Activated CD8-positive, alpha-beta T cell treated with anti-CD3 and anti-CD28 coated beads, Interleukin-2, amount 10 ng/mL, durations not matched to agents 7 days and 5 days (primary cell): ENCODE data around the gene URI1. TPM values are rescaled to one million over a fixed set of nuclear protein-coding genes. Genes with fewer than 3 reads are reported as not detected.
A peak's percentile ranks its signal among the peaks of the same experiment; 100 is the strongest.

Source experiments
- ATAC-seq: fragments of 150-1000 bp; cut with Tn5 transposase; one replicate; pipeline ENCODE4 v1.10.0; 2021; ENCODE audit warnings: moderate library complexity
- CTCF ChIA-PET: fragments of 350-600 bp; sonication (Branson Sonifier 250); formaldehyde crosslinking; loops from one replicate; lab custom pipeline; 2021; ENCODE audit warnings: antibody characterized with exemption; lab: Charles Lee
- POLR2A ChIA-PET: fragments of 350-600 bp; sonication (Branson Sonifier 250); formaldehyde crosslinking; loops from one replicate; lab custom pipeline; 2021; ENCODE audit warnings: antibody characterized with exemption; lab: Charles Lee
- DNase-seq: peaks from one replicate; pipeline ENCODE4 v3.0.0-alpha.2; 2020
- H3K27ac Mint-ChIP-seq: one replicate; pipeline ENCODE4 v1.8.0; 2021; ENCODE audit warnings: mild to moderate bottlenecking, mixed read lengths
- H3K27me3 Mint-ChIP-seq: one replicate; pipeline ENCODE4 v1.8.0; 2021; ENCODE audit warnings: low read depth, mixed read lengths
- H3K36me3 Mint-ChIP-seq: one replicate; pipeline ENCODE4 v1.8.0; 2021; ENCODE audit warnings: low read depth, mixed read lengths
- H3K4me1 Mint-ChIP-seq: one replicate; pipeline ENCODE4 v1.8.0; 2021; ENCODE audit warnings: low read depth, mixed read lengths
- H3K4me3 Mint-ChIP-seq: one replicate; pipeline ENCODE4 v1.8.0; 2021; ENCODE audit warnings: mild to moderate bottlenecking, mixed read lengths
- H3K9me3 Mint-ChIP-seq: one replicate; pipeline ENCODE4 v1.8.0; 2022; ENCODE audit warnings: mixed read lengths; ENCODE audit not compliant: insufficient read depth
- total RNA-seq, 2 experiments: library from RNA; stranded (reverse); gene quantifications; one replicate each; pipeline ENCODE4 v1.2.3, GENCODE V29; 2021

URI1 gene
- total RNA-seq, 2 experiments from 2014 or later = 48.1 to 54.3 TPM

GRCh38 chr19:29923653-29924052 is 18.4 kb upstream of the URI1 start:
- Mint-ChIP-seq H3K4me3 (no peak overlapping the region), H3K27ac (no peak overlapping the region), H3K36me3 (no peaks in the 10 kb centered on the region), H3K4me1 (no peaks in the 10 kb centered on the region), H3K27me3 (no peaks in the 10 kb centered on the region), H3K9me3 (no peaks in the 10 kb centered on the region)
- ChIA-PET POLR2A (no interaction called here), CTCF (interaction anchor here (1.0 kb wide), 1 partner anchor 21 kb away, joined by 3 read pairs; no protein-coding TSS in a partner anchor)
- ATAC-seq (no peak), DNase-seq (no peak)

DNA sequence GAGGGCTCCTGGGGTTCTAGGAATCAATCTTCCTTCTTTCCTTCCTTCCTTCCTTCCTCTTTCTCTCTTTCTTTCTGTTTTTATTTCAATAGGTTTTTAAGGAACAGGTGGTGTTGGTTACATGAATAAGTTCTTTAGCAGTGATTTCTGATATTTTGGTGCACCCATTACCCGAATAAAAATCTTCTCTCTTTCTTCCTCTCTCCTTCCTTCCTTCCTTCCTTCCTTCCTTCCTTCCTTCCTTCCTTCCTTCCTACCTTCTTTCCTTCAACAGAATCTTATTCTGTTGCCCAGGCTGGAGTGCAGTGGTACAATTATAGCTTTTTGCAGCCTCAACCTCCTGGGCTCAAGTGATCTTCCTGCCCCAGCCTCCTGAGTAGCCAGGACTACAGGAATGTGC is 16.0 kb upstream of the URI1 start:
- Mint-ChIP-seq H3K9me3 (no peaks in the 10 kb centered on the region), H3K36me3 (no peaks in the 10 kb centered on the region), H3K4me1 (no peaks in the 10 kb centered on the region), H3K27me3 (peaks cover 3% of the 10 kb centered on the region), H3K27ac (no peak overlapping the region), H3K4me3 (no peak overlapping the region)
- ATAC-seq (no peak), DNase-seq (no peak)
- ChIA-PET CTCF (no interaction called here), POLR2A (no interaction called here)

GRCh38 chr19:29926801-29927200 is 15.2 kb upstream of the URI1 start:
- CTCF ChIA-PET = no interaction called here
- H3K4me3 Mint-ChIP-seq = no peak overlapping the region
- POLR2A ChIA-PET = no interaction called here
- peaks cover 3% of the 10 kb centered on the region for H3K27me3 Mint-ChIP-seq
- no peaks in the 10 kb centered on the region for H3K9me3 Mint-ChIP-seq
- no peak overlapping the region for H3K27ac Mint-ChIP-seq
- no peak for DNase-seq
- ATAC-seq = no peak
- H3K36me3 Mint-ChIP-seq = no peaks in the 10 kb centered on the region
- H3K4me1 Mint-ChIP-seq = no peaks in the 10 kb centered on the region

DNA sequence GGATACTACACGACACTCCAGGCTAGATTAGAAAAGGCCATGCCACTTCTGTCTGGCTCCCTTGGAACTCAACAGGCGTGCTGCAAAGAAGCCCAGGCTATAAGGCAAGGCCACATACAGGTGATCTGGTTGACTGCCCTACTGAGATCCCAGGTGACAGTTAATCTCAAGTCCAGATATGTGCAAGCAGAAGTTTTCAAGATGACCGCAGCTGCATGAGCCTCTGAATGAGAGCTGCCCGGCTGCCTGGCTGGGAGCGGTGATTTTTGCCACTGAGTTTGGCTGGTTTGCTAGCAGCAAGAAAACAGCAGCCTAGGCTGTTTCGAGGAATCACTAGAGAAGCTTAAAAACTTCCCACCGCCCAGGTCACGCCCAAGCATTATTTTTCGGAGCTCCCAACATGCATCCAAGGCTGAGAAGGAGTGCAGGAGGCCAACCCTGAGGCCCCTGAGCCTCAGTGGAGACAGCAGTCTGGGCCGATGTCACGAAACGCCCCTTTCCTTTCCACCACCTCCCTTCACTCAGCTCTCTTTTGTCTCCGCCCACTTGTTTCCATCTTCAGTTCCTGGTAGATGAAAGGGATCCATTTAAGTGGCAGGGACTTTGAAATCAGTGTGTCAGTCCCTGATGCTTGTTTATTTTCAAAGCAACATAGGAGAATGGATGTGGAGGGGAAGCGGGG is 14.0 kb upstream of the URI1 start:
- H3K4me1 Mint-ChIP-seq = no peaks in the 10 kb centered on the region
- ChIA-PET CTCF (no interaction called here), POLR2A (no interaction called here)
- DNase-seq = no peak
- ATAC-seq = no peak
- peaks cover 3% of the 10 kb centered on the region for H3K27me3 Mint-ChIP-seq
- H3K36me3 Mint-ChIP-seq = no peaks in the 10 kb centered on the region
- H3K9me3 Mint-ChIP-seq = no peaks in the 10 kb centered on the region
- H3K4me3 Mint-ChIP-seq = no peak overlapping the region
- no peak overlapping the region for H3K27ac Mint-ChIP-seq

DNA sequence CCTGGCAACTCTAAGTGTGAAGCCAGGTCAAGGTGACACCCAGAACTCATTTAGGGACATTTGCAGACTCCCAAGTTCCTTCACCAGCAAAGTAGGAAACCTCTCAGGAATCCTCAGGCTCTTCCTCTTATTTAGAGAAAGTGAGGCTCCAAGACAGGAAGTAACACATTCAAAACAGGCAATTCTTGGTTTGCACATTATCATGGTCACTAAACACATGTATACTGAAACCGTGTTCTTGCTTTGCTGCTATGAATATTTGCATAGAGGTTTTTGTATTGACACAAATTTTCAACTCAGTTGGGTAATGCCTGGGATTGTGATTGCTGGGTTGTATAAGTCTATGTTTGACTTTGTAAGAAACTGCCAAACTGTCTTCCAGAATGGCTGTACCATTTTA is 13.2 kb upstream of the URI1 start:
- no peak overlapping the region for H3K4me3 Mint-ChIP-seq
- CTCF ChIA-PET = no interaction called here
- no peaks in the 10 kb centered on the region for H3K4me1 Mint-ChIP-seq
- H3K27me3 Mint-ChIP-seq = peaks cover 3% of the 10 kb centered on the region
- no peaks in the 10 kb centered on the region for H3K36me3 Mint-ChIP-seq
- H3K27ac Mint-ChIP-seq = no peak overlapping the region
- no peak for ATAC-seq
- POLR2A ChIA-PET = no interaction called here
- no peaks in the 10 kb centered on the region for H3K9me3 Mint-ChIP-seq
- DNase-seq = no peak

GRCh38 chr19:29934257-29934656 is 7.8 kb upstream of the URI1 start:
- Mint-ChIP-seq H3K9me3 (peaks cover 16% of the 10 kb centered on the region), H3K4me1 (no peaks in the 10 kb centered on the region), H3K4me3 (no peak overlapping the region), H3K27ac (no peak overlapping the region), H3K27me3 (peaks cover 3% of the 10 kb centered on the region), H3K36me3 (no peaks in the 10 kb centered on the region)
- POLR2A ChIA-PET = no interaction called here
- ATAC-seq = no peak
- no peak for DNase-seq
- CTCF ChIA-PET = no interaction called here

- H3K4me1 Mint-ChIP-seq = no peaks in the 10 kb centered on the region
- CTCF ChIA-PET = no interaction called here
Measured at GRCh38 chr19:29934781-29935180, 7.3 kb upstream of the URI1 start.

DNA sequence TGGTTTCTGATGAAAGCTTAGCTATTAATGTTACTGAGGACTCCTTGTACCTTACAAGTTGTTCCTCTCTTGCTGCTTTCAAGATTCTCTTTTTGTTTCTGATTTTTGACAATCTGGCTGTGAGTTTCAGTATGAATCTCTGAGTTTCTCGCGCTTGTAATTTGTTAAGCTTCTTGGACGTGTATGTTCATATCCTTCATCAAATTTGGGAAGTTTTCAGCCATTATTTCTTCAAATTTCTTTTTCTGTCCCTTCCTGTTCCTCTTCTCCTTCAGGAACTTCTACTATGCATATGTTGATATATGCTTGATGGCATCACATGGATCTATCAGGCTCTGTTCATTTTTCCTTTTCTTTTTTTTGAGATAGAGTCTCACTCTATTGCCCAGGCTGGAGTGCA is 5.6 kb upstream of the URI1 start:
- no peaks in the 10 kb centered on the region for H3K36me3 Mint-ChIP-seq
- no peak overlapping the region for H3K4me3 Mint-ChIP-seq
- CTCF ChIA-PET = no interaction called here

More at GRCh38 chr19:29934781-29935180, 7.3 kb upstream of the URI1 start:
- H3K4me3 Mint-ChIP-seq = no peak overlapping the region
- no peak for ATAC-seq
- no peaks in the 10 kb centered on the region for H3K36me3 Mint-ChIP-seq
- peaks cover 16% of the 10 kb centered on the region for H3K9me3 Mint-ChIP-seq
- H3K27me3 Mint-ChIP-seq = peaks cover 3% of the 10 kb centered on the region
- POLR2A ChIA-PET = no interaction called here
- DNase-seq = no peak
- H3K27ac Mint-ChIP-seq = no peak overlapping the region

DNA sequence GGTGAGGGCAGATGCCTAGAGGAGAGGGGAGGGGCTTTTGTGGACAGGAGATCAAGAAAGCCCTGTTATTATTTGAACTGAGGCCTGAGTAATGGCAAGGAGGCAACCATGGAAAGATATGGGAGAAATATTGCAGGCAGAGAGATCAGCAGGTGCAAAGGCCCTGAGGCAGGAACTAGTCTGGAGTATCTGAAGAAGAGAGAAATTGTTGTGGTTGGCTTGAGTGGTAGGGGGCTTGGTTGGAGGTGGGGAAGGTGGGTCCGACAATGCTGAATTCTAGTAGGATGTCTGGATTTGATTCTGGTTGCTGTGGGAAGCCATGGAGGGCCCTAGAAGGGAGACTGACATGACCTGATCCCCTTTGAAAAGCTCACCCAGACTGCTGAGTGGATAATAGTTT is 2.4 kb upstream of the URI1 start:
- peaks cover 16% of the 10 kb centered on the region for H3K9me3 Mint-ChIP-seq
- peaks cover 12% of the 10 kb centered on the region for H3K36me3 Mint-ChIP-seq
- no peak for DNase-seq
- ChIA-PET CTCF (no interaction called here), POLR2A (no interaction called here)
- no peak overlapping the region for H3K27ac Mint-ChIP-seq
- H3K27me3 Mint-ChIP-seq = no peaks in the 10 kb centered on the region
- peaks cover 18% of the 10 kb centered on the region for H3K4me1 Mint-ChIP-seq
- H3K4me3 Mint-ChIP-seq = no peak overlapping the region
- no peak for ATAC-seq

More for the DNA sequence above, 5.6 kb upstream of the URI1 start:
- ATAC-seq (no peak), DNase-seq (no peak)
- H3K27ac Mint-ChIP-seq = no peak overlapping the region
- H3K9me3 Mint-ChIP-seq = peaks cover 16% of the 10 kb centered on the region
- POLR2A ChIA-PET = no interaction called here
- peaks cover 3% of the 10 kb centered on the region for H3K4me1 Mint-ChIP-seq
- no peaks in the 10 kb centered on the region for H3K27me3 Mint-ChIP-seq

DNA sequence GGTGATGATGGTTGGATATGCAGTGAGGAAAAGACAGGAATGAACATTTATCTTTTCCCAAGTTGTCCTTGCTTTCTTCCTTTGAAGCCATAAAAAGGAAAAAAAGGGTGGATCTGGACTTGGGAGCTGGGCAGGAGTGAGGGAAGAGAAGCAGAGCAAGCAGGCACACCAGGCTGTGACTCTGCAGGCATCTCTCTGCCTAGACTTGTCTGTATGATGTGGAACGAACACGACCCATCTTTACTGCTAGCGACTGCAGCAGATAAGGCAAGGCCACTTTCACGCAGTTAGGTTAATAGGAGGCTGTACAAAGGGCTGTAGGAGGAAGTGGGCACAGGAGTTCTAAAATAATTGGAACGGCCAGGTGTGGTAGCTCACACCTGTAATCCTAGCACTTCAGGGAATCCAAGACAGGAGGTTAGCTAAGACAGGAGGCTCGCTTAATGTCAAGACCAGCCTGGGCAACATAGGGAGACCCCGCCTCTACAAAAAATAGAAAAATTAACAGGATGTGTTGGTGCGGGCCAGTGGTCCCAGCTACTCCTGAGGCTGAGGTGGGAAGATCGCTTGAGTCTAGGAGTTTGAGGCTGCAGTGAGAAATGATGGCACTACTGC is 961 bp upstream of the URI1 start:
- Mint-ChIP-seq H3K36me3 (peaks cover 18% of the 10 kb centered on the region), H3K4me3 (peak overlapping the region; percentile 26), H3K27ac (no peak overlapping the region), H3K9me3 (peaks cover 9% of the 10 kb centered on the region), H3K27me3 (no peaks in the 10 kb centered on the region), H3K4me1 (peaks cover 30% of the 10 kb centered on the region)
- ChIA-PET CTCF (interaction anchor here (0.6 to 1.8 kb wide), 5 partner anchors 26 to 260 kb away, joined by 3 to 9 read pairs (median 3); no protein-coding TSS in a partner anchor), POLR2A (interaction anchor here (0.6 to 0.8 kb wide), 3 partner anchors 26 to 336 kb away, joined by 3 read pairs; no protein-coding TSS in a partner anchor)
- no peak for ATAC-seq
- DNase-seq = no peak

GRCh38 chr19:29942404-29943261 is 594 bp downstream of the URI1 start:
- peak overlapping the region; percentile 94 for H3K27ac Mint-ChIP-seq
- no peaks in the 10 kb centered on the region for H3K9me3 Mint-ChIP-seq
- ATAC-seq = peak; percentile 87
- ChIA-PET POLR2A (interaction anchor here (0.6 to 1.3 kb wide), 6 partner anchors 22 to 336 kb away, joined by 3 to 5 read pairs (median 3); partner anchors contain the start of gene POP4), CTCF (interaction anchor here (1.0 to 1.8 kb wide), 3 partner anchors 25 to 183 kb away, joined by 3 to 9 read pairs (median 4); no protein-coding TSS in a partner anchor)
- H3K36me3 Mint-ChIP-seq = peaks cover 24% of the 10 kb centered on the region
- peak overlapping the region; percentile 98 for H3K4me3 Mint-ChIP-seq
- H3K4me1 Mint-ChIP-seq = peaks cover 40% of the 10 kb centered on the region
- peak; percentile 84 for DNase-seq
- no peaks in the 10 kb centered on the region for H3K27me3 Mint-ChIP-seq
